Stomach smooth muscle (tissue), 2 donors: Measurements from ENCODE around the gene TAOK1.
A peak's percentile ranks its signal among the peaks of the same experiment; 100 is the strongest.

Experiments used
- H3K27ac ChIP-seq: one replicate; pipeline ENCODE4 v1.7.0; 2013; ENCODE audit warnings: mild to moderate bottlenecking, low read length, inconsistent platforms
- H3K27me3 ChIP-seq, 2 donors: one replicate each; pipeline ENCODE4 v1.7.0; 2013; ENCODE audit warnings: low read length in 2 of 2; ENCODE audit not compliant: insufficient read depth in 2 of 2, control insufficient read depth in 1 of 2
- H3K36me3 ChIP-seq, 2 donors: one replicate each; pipeline ENCODE4 v1.7.0; 2013; ENCODE audit warnings: low read length in 2 of 2; ENCODE audit not compliant: control insufficient read depth in 2 of 2, insufficient read depth in 2 of 2
- H3K4me1 ChIP-seq: one replicate; pipeline ENCODE4 v1.7.0; 2013; ENCODE audit warnings: low read length; ENCODE audit not compliant: control insufficient read depth, insufficient read depth
- H3K4me3 ChIP-seq, 2 donors: one replicate each; pipeline ENCODE4 v1.7.0; 2013; ENCODE audit warnings: low read length in 2 of 2
- H3K9ac ChIP-seq, 2 donors: one replicate each; pipeline ENCODE4 v1.7.0; 2013; ENCODE audit warnings: low read length in 2 of 2, mild to moderate bottlenecking in 1 of 2
- H3K9me3 ChIP-seq, 2 donors: one replicate each; pipeline ENCODE4 v1.7.0; 2013; ENCODE audit warnings: low read length in 2 of 2; ENCODE audit not compliant: control insufficient read depth in 2 of 2
- donor health status: healthy.
- donor health status: Pancreatic carcinoma.

TAOK1 gene

GRCh38 chr17:29591737-29592608 is 201.8 kb downstream of the TAOK1 start:
- H3K9me3 ChIP-seq, result no peaks in the 10 kb centered on the region
- H3K9ac ChIP-seq, result peak overlapping the region in 1 of 2 donors; percentile 35
- peak overlapping the region; percentile 71 for H3K27ac ChIP-seq
- peaks cover 68% of the 10 kb centered on the region for H3K4me1 ChIP-seq
- H3K4me3 ChIP-seq, result peak overlapping the region; percentile 75 to 77
- no peaks in the 10 kb centered on the region for H3K36me3 ChIP-seq
- peaks cover 0 to 3% of the 10 kb centered on the region in 2 donors for H3K27me3 ChIP-seq

GRCh38 chr17:29592850-29593551 is 202.8 kb downstream of the TAOK1 start, which contains the start of gene ANKRD13B:
ANKRD13B (plus strand) TSS chr17:29593132; CDS start chr17:29593622, 490 bp downstream.
- Histone ChIP-seq H3K27ac (peak within 1 kb of the TSS; percentile 71), H3K4me1 (peaks cover 60% of the 10 kb centered on the region), H3K9me3 (no peaks in the 10 kb centered on the region), H3K27me3 (peaks cover 0 to 3% of the 10 kb centered on the region in 2 donors), H3K4me3 (peak within 1 kb of the TSS; percentile 75 to 77), H3K9ac (peak within 1 kb of the TSS; percentile 36 to 48), H3K36me3 (no peaks in the 10 kb centered on the region)

- no peak overlapping the region for H3K27ac ChIP-seq
- H3K4me3 ChIP-seq, result peak overlapping the region; percentile 51 to 73
- H3K9me3 ChIP-seq, result no peaks in the 10 kb centered on the region
- peaks cover 53% of the 10 kb centered on the region for H3K4me1 ChIP-seq
- H3K27me3 ChIP-seq, result peaks cover 0 to 3% of the 10 kb centered on the region in 2 donors
- H3K9ac ChIP-seq, result peak overlapping the region in 1 of 2 donors; percentile 48
- no peaks in the 10 kb centered on the region for H3K36me3 ChIP-seq
Measured at GRCh38 chr17:29593591-29594518, 203.7 kb downstream of the TAOK1 start.

- no peak overlapping the region for H3K27ac ChIP-seq
Measured at GRCh38 chr17:29594519-29595090, 204.4 kb downstream of the TAOK1 start.

GRCh38 chr17:29595107-29595942 is 205.2 kb downstream of the TAOK1 start:
- peaks cover 45% of the 10 kb centered on the region for H3K4me1 ChIP-seq
- H3K4me3 ChIP-seq, result no peak overlapping the region
- peaks cover 0 to 3% of the 10 kb centered on the region in 2 donors for H3K27me3 ChIP-seq
- no peak overlapping the region for H3K27ac ChIP-seq
- no peaks in the 10 kb centered on the region for H3K9me3 ChIP-seq
- no peaks in the 10 kb centered on the region for H3K36me3 ChIP-seq
- no peak overlapping the region for H3K9ac ChIP-seq

More at GRCh38 chr17:29594519-29595090, 204.4 kb downstream of the TAOK1 start:
- Histone ChIP-seq H3K36me3 (no peaks in the 10 kb centered on the region), H3K4me1 (peaks cover 52% of the 10 kb centered on the region), H3K4me3 (peak overlapping the region in 1 of 2 donors; percentile 29), H3K9ac (no peak overlapping the region), H3K9me3 (no peaks in the 10 kb centered on the region), H3K27me3 (peaks cover 0 to 3% of the 10 kb centered on the region in 2 donors)

GRCh38 chr17:29595943-29596774 is 206.0 kb downstream of the TAOK1 start:
- Histone ChIP-seq H3K27ac (no peak overlapping the region), H3K4me3 (no peak overlapping the region), H3K27me3 (peaks cover 0 to 3% of the 10 kb centered on the region in 2 donors), H3K9me3 (no peaks in the 10 kb centered on the region), H3K9ac (no peak overlapping the region), H3K4me1 (peaks cover 37% of the 10 kb centered on the region), H3K36me3 (no peaks in the 10 kb centered on the region)

- Histone ChIP-seq H3K27me3 (peaks cover 0 to 3% of the 10 kb centered on the region in 2 donors), H3K36me3 (no peaks in the 10 kb centered on the region), H3K27ac (no peak overlapping the region), H3K9me3 (no peaks in the 10 kb centered on the region), H3K4me3 (no peak overlapping the region), H3K4me1 (peaks cover 31% of the 10 kb centered on the region), H3K9ac (no peak overlapping the region)
Measured at GRCh38 chr17:29596811-29597210, 206.6 kb downstream of the TAOK1 start.

- no peak overlapping the region for H3K9ac ChIP-seq
- peak overlapping the region in 1 of 2 donors; percentile 3 for H3K4me3 ChIP-seq
- peaks cover 0 to 3% of the 10 kb centered on the region in 2 donors for H3K27me3 ChIP-seq
- peaks cover 23% of the 10 kb centered on the region for H3K4me1 ChIP-seq
- no peak overlapping the region for H3K27ac ChIP-seq
- no peaks in the 10 kb centered on the region for H3K9me3 ChIP-seq
- H3K36me3 ChIP-seq, result no peaks in the 10 kb centered on the region
Measured at GRCh38 chr17:29597361-29598172, 207.4 kb downstream of the TAOK1 start.
